Ishikawa (cell line): ENCODE results near the gene PDE7B.

Source experiments
- CEBPB ChIP-seq: IDR thresholded peaks from 2 replicates; pipeline ENCODE4 v1.6.1; 2012
- CREB1 ChIP-seq: IDR thresholded peaks from 2 replicates; pipeline ENCODE4 v1.6.1; 2012; ENCODE audit warnings: low read depth
- EGR1 ChIP-seq: IDR thresholded peaks from 2 replicates; pipeline ENCODE4 v1.6.1; 2012
- EP300 ChIP-seq: IDR thresholded peaks from 2 replicates; pipeline ENCODE4 v1.6.1; 2012; ENCODE audit warnings: borderline replicate concordance
- FOXM1 ChIP-seq: IDR thresholded peaks from 2 replicates; pipeline ENCODE4 v1.6.1; 2012; ENCODE audit warnings: low read depth, borderline replicate concordance
- NFIC ChIP-seq: IDR thresholded peaks from 2 replicates; pipeline ENCODE4 v1.6.1; 2012
- RAD21 ChIP-seq: IDR thresholded peaks from 2 replicates; pipeline ENCODE4 v1.6.1; 2012; ENCODE audit warnings: low read depth
- TAF1 ChIP-seq: IDR thresholded peaks from 2 replicates; pipeline ENCODE4 v1.6.1; 2012; ENCODE audit warnings: low read depth, mild to moderate bottlenecking
- TCF12 ChIP-seq: IDR thresholded peaks from 2 replicates; pipeline ENCODE4 v1.6.1; 2012; ENCODE audit warnings: low read depth
- TEAD4 ChIP-seq: IDR thresholded peaks from 2 replicates; pipeline ENCODE4 v1.6.1; 2012
- YY1 ChIP-seq: IDR thresholded peaks from 2 replicates; pipeline ENCODE4 v1.6.1; 2012; ENCODE audit warnings: low read depth
- ZBTB7A ChIP-seq: IDR thresholded peaks from 2 replicates; pipeline ENCODE4 v1.6.1; 2012; ENCODE audit warnings: low read depth
- TF ChIP-seq, protein P1 (sequence below): IDR thresholded peaks from 2 replicates; pipeline ENCODE4 v1.6.1; 2012; ENCODE audit warnings: low read depth, mild to moderate bottlenecking
- TF ChIP-seq, protein P2 (sequence below): IDR thresholded peaks from 2 replicates; pipeline ENCODE4 v1.6.1; 2012

DNA sequence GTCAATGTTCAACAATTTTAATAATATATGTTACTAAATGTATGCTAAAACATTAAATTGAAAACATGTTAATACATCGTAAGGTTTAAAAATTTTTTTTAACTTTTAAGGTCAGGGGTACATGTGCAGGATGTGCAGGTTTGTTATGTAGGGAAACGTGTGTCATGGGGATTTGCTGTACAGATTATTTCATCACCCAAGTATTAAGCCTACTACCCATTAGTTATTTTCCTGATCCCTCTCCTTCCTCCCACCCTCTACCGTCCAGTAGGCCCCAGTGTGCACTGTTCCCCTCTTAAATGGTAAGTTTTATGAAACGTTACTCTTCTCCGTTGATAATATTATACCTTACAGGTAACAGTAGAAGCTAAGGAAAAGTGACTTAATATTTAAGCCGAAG lies 15.8 kb downstream of the PDE7B start:
- TF ChIP-seq TCF12 (no peak), EP300 (no peak), EGR1 (no peak), TAF1 (no peak), RAD21 (no peak), YY1 (no peak), CEBPB (no peak), ZBTB7A (no peak), TEAD4 (no peak), CREB1 (no peak), FOXM1 (no peak), NFIC (no peak)
- TF ChIP-seq, protein P1, sequence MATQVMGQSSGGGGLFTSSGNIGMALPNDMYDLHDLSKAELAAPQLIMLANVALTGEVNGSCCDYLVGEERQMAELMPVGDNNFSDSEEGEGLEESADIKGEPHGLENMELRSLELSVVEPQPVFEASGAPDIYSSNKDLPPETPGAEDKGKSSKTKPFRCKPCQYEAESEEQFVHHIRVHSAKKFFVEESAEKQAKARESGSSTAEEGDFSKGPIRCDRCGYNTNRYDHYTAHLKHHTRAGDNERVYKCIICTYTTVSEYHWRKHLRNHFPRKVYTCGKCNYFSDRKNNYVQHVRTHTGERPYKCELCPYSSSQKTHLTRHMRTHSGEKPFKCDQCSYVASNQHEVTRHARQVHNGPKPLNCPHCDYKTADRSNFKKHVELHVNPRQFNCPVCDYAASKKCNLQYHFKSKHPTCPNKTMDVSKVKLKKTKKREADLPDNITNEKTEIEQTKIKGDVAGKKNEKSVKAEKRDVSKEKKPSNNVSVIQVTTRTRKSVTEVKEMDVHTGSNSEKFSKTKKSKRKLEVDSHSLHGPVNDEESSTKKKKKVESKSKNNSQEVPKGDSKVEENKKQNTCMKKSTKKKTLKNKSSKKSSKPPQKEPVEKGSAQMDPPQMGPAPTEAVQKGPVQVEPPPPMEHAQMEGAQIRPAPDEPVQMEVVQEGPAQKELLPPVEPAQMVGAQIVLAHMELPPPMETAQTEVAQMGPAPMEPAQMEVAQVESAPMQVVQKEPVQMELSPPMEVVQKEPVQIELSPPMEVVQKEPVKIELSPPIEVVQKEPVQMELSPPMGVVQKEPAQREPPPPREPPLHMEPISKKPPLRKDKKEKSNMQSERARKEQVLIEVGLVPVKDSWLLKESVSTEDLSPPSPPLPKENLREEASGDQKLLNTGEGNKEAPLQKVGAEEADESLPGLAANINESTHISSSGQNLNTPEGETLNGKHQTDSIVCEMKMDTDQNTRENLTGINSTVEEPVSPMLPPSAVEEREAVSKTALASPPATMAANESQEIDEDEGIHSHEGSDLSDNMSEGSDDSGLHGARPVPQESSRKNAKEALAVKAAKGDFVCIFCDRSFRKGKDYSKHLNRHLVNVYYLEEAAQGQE, result no peak
- TF ChIP-seq, protein P2, sequence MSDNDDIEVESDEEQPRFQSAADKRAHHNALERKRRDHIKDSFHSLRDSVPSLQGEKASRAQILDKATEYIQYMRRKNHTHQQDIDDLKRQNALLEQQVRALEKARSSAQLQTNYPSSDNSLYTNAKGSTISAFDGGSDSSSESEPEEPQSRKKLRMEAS, result no peak
